Mammary epithelial cell (primary cell): ENCODE results near the gene ABCA10.

Experiments
- CTCF ChIP-seq, 2 donors: IDR thresholded peaks in 1 of 2; conservative IDR thresholded peaks in 1 of 2; 2 replicates each; pipeline ENCODE4 v1.5.1; 2011 to 2012; ENCODE audit warnings: inconsistent platforms in 2 of 2, low read length in 2 of 2, mild to moderate bottlenecking in 2 of 2, control low read depth in 1 of 2, low read depth in 1 of 2; ENCODE audit not compliant: insufficient read depth in 1 of 2; ENCODE audit errors: extremely low read depth in 1 of 2
- EZH2 ChIP-seq: IDR thresholded peaks from 2 replicates; pipeline ENCODE4 v1.6.1; 2012; ENCODE audit warnings: low read length, inconsistent platforms, borderline replicate concordance

- no peak for TF ChIP-seq CTCF (conservative IDR thresholded peaks at IDR 0.05 in 1 of 2, IDR thresholded peaks at IDR 0.05 in 1 of 2; ENCODE audit: extremely low read depth in 1 of 2, insufficient read depth in 1 of 2, low read depth in 1 of 2, low read length in 2 of 2)
- no peak for TF ChIP-seq EZH2
Observed at GRCh38 chr17:69173118-69173517, 55.5 kb downstream of the ABCA10 start.
